Muscle of arm (tissue), 12 donors: Measurements from ENCODE around the gene TOX3. TPM values are rescaled to one million over a fixed set of nuclear protein-coding genes. Genes with fewer than 3 reads are reported as not detected.

Experiments used
- DNase-seq: peaks from one replicate; pipeline ENCODE4 v3.0.0-alpha.2; 2013
- polyA plus RNA-seq, 12 donors: library from polyadenylated mRNA; unstranded; fragments of 120-200 nt; gene quantifications; one replicate each; pipeline ENCODE4 v1.2.1, GENCODE V29; 2013; ENCODE audit not compliant: insufficient read length in 12 of 12

The TOX3 gene
- polyA plus RNA-seq, 12 donors: 1.1 to 6.0 (median 2.2) TPM; not detected in 1

GRCh38 chr16:52567193-52567592, 20.2 kb upstream of the TOX3 start:
- DNase-seq: no peak

GRCh38 chr16:52563767-52564611, 17.0 kb upstream of the TOX3 start:
- no peak for DNase-seq

- no peak for DNase-seq
Observed at GRCh38 chr16:52562770-52563169, 15.8 kb upstream of the TOX3 start.

- no peak for DNase-seq
Observed at GRCh38 chr16:52561910-52562741, 15.2 kb upstream of the TOX3 start.

GRCh38 chr16:52558448-52558847, 11.5 kb upstream of the TOX3 start:
- no peak for DNase-seq

GRCh38 chr16:52557236-52557635, 10.3 kb upstream of the TOX3 start:
- no peak for DNase-seq

GRCh38 chr16:52556083-52556482, 9.1 kb upstream of the TOX3 start:
- DNase-seq: no peak

GRCh38 chr16:52555572-52555971, 8.6 kb upstream of the TOX3 start:
- no peak for DNase-seq

GRCh38 chr16:52554334-52554733, 7.4 kb upstream of the TOX3 start:
- DNase-seq: no peak

- DNase-seq: no peak
Observed at GRCh38 chr16:52553322-52553721, 6.4 kb upstream of the TOX3 start.

- no peak for DNase-seq
Observed at GRCh38 chr16:52552643-52553042, 5.7 kb upstream of the TOX3 start.

- DNase-seq: no peak
Observed at GRCh38 chr16:52549011-52549692, 2.2 kb upstream of the TOX3 start.

- no peak for DNase-seq
Observed at GRCh38 chr16:52548261-52549010, 1.5 kb upstream of the TOX3 start.

- no peak for DNase-seq
Observed at GRCh38 chr16:52547834-52548215, 882 bp upstream of the TOX3 start.

GRCh38 chr16:52546291-52547003, 496 bp downstream of the TOX3 start:
- DNase-seq: no peak

- DNase-seq: no peak
Observed at GRCh38 chr16:52545898-52546266, 1.1 kb downstream of the TOX3 start.

- no peak for DNase-seq
Observed at GRCh38 chr16:52545222-52545897, 1.6 kb downstream of the TOX3 start.

- no peak for DNase-seq
Observed at GRCh38 chr16:52544703-52545102, 2.2 kb downstream of the TOX3 start.

GRCh38 chr16:52543654-52544053, 3.3 kb downstream of the TOX3 start:
- no peak for DNase-seq

GRCh38 chr16:52540910-52541309, 6.0 kb downstream of the TOX3 start:
- DNase-seq: no peak

GRCh38 chr16:52539191-52539590, 7.8 kb downstream of the TOX3 start:
- DNase-seq: no peak
